A673 (cell line): ENCODE measurements around the gene ALDH9A1. TPM values are rescaled to one million over a fixed set of nuclear protein-coding genes. Genes with fewer than 3 reads are reported as not detected.

ENCODE experiments used
- BruUV-seq: library from RNA; stranded (reverse); fragments of 400-500 nt; replicated peaks from 2 replicates; lab custom pipeline; 2021; lab: Mats Ljungman, UMichigan
- CTCF ChIA-PET: fragments of 300-600 bp; sonication (Branson Sonifier 250); formaldehyde crosslinking; loops from one replicate; lab custom pipeline; 2022; ENCODE audit warnings: antibody characterized with exemption; lab: Charles Lee
- POLR2A ChIA-PET: fragments of 300-600 bp; sonication (Branson Sonifier 250); formaldehyde crosslinking; loops from one replicate; lab custom pipeline; 2022; ENCODE audit warnings: antibody characterized with exemption; ENCODE audit not compliant: low non-redundant PET; lab: Charles Lee
- DNase-seq: peaks from one replicate; pipeline ENCODE4 v3.0.0-alpha.2; 2015; ENCODE audit warnings: low spot score
- H3K27ac ChIP-seq: fragments of 200-600 bp; sonication (generic); 2 replicates; pipeline ENCODE4 v1.5.1; 2016; ENCODE audit warnings: mixed run types, low read depth, mild to moderate bottlenecking, mixed read lengths, antibody characterized with exemption, low read length; ENCODE audit not compliant: poor library complexity, severe bottlenecking
- H3K27me3 ChIP-seq: fragments of 200-600 bp; sonication (generic); replicated peaks from 2 replicates; pipeline ENCODE4 v1.6.1; 2017; ENCODE audit warnings: mixed run types, low read depth, mild to moderate bottlenecking, mixed read lengths, antibody characterized with exemption, low read length; ENCODE audit not compliant: insufficient read depth, poor library complexity
- H3K36me3 ChIP-seq: fragments of 200-600 bp; sonication (generic); 2 replicates; pipeline ENCODE4 v1.6.1; 2016; ENCODE audit warnings: mixed run types, mild to moderate bottlenecking, mixed read lengths, antibody characterized with exemption, low read length; ENCODE audit not compliant: insufficient read depth, poor library complexity, severe bottlenecking
- H3K4me1 ChIP-seq: fragments of 200-600 bp; sonication (generic); 2 replicates; pipeline ENCODE4 v1.6.1; 2017; ENCODE audit warnings: mixed run types, mild to moderate bottlenecking, mixed read lengths, antibody characterized with exemption, low read length; ENCODE audit not compliant: insufficient read depth, poor library complexity, severe bottlenecking
- H3K4me3 ChIP-seq: fragments of 200-600 bp; sonication (generic); 2 replicates; pipeline ENCODE4 v1.5.1; 2016; ENCODE audit warnings: low read depth, mixed run types, mild to moderate bottlenecking, mixed read lengths, low read length; ENCODE audit not compliant: poor library complexity, severe bottlenecking
- H3K9me3 ChIP-seq: fragments of 200-600 bp; sonication (generic); 2 replicates; pipeline ENCODE4 v1.6.1; 2016; ENCODE audit warnings: mixed run types, low read depth, mild to moderate bottlenecking, mixed read lengths, antibody characterized with exemption, low read length; ENCODE audit not compliant: poor library complexity, severe bottlenecking
- EZH2 ChIP-seq: fragments of 200-600 bp; sonication (generic); IDR thresholded peaks from 2 replicates; pipeline ENCODE4 v1.6.1; 2017; ENCODE audit warnings: borderline replicate concordance, low read depth, mild to moderate bottlenecking, mixed read lengths, antibody characterized with exemption, low read length; ENCODE audit not compliant: poor library complexity, severe bottlenecking
- intact Hi-C: fragments of 100-400 bp; cut with micrococcal nuclease; formaldehyde crosslinking; loops from one replicate; pipeline ENCODE4 v1.10.0; 2022; ENCODE audit not compliant: unreplicated experiment
- total RNA-seq: library from RNA; stranded (reverse); gene quantifications from 2 replicates; pipeline ENCODE4 v1.2.3, GENCODE V29; 2021
- TF ChIP-seq, protein P1 (sequence below): fragments of 300-800, 200-600 bp; sonication (generic); conservative IDR thresholded peaks from 2 replicates; pipeline ENCODE4 v1.5.1; 2017; ENCODE audit warnings: low read depth, mild to moderate bottlenecking, antibody characterized with exemption, low read length, moderate library complexity, mixed read lengths

Gene ALDH9A1
- total RNA-seq, 1 experiment from 2014 or later, result 83.0 TPM

- CTCF ChIA-PET, result interaction anchor here (0.5 kb wide), 1 partner anchor 14 kb away, joined by 3 read pairs; no protein-coding TSS in a partner anchor
These were observed 36.5 kb upstream of the ALDH9A1 start for GRCh38 chr1:165734906-165735305.

GRCh38 chr1:165726841-165727240 is 28.5 kb upstream of the ALDH9A1 start:
- BruUV-seq, result no TSS peak
- intact Hi-C loops, result no loop called here

More at GRCh38 chr1:165734906-165735305, 36.5 kb upstream of the ALDH9A1 start:
- BruUV-seq, result no TSS peak
- Histone ChIP-seq H3K27me3 (no peaks in the 10 kb centered on the region), H3K4me3 (no peak overlapping the region), H3K27ac (no peak overlapping the region), H3K36me3 (peaks cover 6% of the 10 kb centered on the region), H3K4me1 (no peaks in the 10 kb centered on the region), H3K9me3 (no peaks in the 10 kb centered on the region)
- POLR2A ChIA-PET, result no interaction called here
- no peak for DNase-seq
- intact Hi-C loops, result no loop called here
- no peak for TF ChIP-seq EZH2
- TF ChIP-seq, protein P1, sequence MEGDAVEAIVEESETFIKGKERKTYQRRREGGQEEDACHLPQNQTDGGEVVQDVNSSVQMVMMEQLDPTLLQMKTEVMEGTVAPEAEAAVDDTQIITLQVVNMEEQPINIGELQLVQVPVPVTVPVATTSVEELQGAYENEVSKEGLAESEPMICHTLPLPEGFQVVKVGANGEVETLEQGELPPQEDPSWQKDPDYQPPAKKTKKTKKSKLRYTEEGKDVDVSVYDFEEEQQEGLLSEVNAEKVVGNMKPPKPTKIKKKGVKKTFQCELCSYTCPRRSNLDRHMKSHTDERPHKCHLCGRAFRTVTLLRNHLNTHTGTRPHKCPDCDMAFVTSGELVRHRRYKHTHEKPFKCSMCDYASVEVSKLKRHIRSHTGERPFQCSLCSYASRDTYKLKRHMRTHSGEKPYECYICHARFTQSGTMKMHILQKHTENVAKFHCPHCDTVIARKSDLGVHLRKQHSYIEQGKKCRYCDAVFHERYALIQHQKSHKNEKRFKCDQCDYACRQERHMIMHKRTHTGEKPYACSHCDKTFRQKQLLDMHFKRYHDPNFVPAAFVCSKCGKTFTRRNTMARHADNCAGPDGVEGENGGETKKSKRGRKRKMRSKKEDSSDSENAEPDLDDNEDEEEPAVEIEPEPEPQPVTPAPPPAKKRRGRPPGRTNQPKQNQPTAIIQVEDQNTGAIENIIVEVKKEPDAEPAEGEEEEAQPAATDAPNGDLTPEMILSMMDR, result no peak

GRCh38 chr1:165726169-165726568 is 27.8 kb upstream of the ALDH9A1 start:
- DNase-seq, result peak; percentile 11
- ChIA-PET CTCF (no interaction called here), POLR2A (no interaction called here)
- intact Hi-C loops, result no loop called here
- peaks cover 10% of the 10 kb centered on the region for H3K36me3 ChIP-seq
- no peak overlapping the region for H3K27ac ChIP-seq
- TF ChIP-seq EZH2, result no peak
- TF ChIP-seq, protein P1, result no peak
- H3K4me1 ChIP-seq, result no peaks in the 10 kb centered on the region
- H3K4me3 ChIP-seq, result no peak overlapping the region
- no TSS peak for BruUV-seq
- H3K9me3 ChIP-seq, result no peaks in the 10 kb centered on the region
- no peaks in the 10 kb centered on the region for H3K27me3 ChIP-seq

More at GRCh38 chr1:165726841-165727240, 28.5 kb upstream of the ALDH9A1 start:
- Histone ChIP-seq H3K27ac (no peak overlapping the region), H3K9me3 (no peaks in the 10 kb centered on the region), H3K4me1 (no peaks in the 10 kb centered on the region), H3K4me3 (no peak overlapping the region), H3K36me3 (peaks cover 10% of the 10 kb centered on the region), H3K27me3 (no peaks in the 10 kb centered on the region)
- DNase-seq, result no peak
- ChIA-PET POLR2A (no interaction called here), CTCF (no interaction called here)
- TF ChIP-seq, protein P1, result no peak
- TF ChIP-seq EZH2, result no peak
